ENCODE data around the gene MGAT5B.
A peak's percentile ranks its signal among the peaks of the same experiment; 100 is the strongest.

The MGAT5B gene

DNA sequence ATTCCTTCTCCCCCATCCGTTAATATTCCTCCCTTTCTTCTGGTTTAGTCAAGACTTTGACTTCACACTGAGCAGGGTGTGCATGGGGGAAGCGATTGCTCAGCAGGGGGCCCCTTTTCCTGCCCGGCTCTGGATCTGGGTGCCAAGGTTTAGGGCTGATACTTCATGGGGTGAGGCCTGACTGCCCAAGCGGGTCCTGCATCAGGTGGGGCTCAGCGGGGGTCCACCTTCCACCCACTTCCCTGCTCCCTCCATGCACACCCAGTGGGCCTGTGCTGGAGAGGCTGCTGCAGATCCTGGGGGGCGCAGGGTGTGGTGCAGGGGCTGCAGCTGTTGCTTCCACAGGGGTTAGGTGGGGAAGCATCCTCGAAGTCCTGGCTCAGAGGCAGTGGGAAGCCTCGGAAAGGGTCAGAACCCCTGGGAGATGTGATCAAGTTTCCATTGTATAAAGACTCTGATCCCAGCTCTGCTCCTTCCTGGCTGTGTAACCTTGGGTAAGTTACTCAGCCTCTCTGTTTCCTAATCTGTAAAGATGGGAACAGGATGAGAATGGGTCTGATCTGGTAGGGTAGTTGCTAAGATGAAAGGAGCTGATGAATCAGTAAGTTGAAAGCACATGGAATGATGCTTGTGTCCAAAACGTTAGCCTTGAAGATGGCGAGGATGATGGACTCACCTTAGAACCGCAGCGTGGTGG, 53.3 kb downstream of the MGAT5B start:
- Mint-ChIP-seq H3K9me3 (no peaks in the 10 kb centered on the region), H3K27ac (peak overlapping the region in 1 of 2 donors; percentile 31), H3K4me3 (no peak overlapping the region), H3K27me3 (no peaks in the 10 kb centered on the region), H3K4me1 (no peaks in the 10 kb centered on the region)
- no peak for DNase-seq
- no peak for ATAC-seq

GRCh38 chr17:76922084-76922483, 53.9 kb downstream of the MGAT5B start:
- Mint-ChIP-seq H3K27ac (peak overlapping the region in 1 of 2 donors; percentile 21), H3K4me3 (no peak overlapping the region), H3K4me1 (no peaks in the 10 kb centered on the region), H3K9me3 (no peaks in the 10 kb centered on the region), H3K27me3 (no peaks in the 10 kb centered on the region)
- no peak for ATAC-seq
- DNase-seq: no peak

DNA sequence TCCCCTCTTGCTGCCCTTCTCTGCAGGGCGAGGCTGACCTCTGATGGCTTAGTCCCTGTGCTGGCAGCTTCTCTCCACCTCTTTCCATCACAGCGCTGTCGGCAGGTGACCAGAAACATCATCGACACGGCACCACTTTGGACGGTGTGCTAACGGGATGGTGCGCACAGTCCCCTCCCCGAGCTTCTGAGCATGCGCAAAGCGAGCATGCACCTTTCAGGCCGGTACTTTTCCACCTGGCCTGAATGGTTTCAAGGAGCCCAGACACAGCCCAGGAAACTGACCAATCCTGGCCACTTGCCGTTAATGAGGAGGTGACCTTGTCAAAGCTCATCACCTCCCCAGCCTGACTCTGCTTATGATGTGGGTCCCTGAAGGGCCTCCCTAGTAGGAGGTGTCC, 54.8 kb downstream of the MGAT5B start:
- Mint-ChIP-seq H3K4me3 (no peak overlapping the region), H3K27ac (no peak overlapping the region), H3K4me1 (no peaks in the 10 kb centered on the region), H3K9me3 (no peaks in the 10 kb centered on the region), H3K27me3 (no peaks in the 10 kb centered on the region)
- ATAC-seq (no peak), DNase-seq (no peak)

- Mint-ChIP-seq H3K27me3 (no peaks in the 10 kb centered on the region), H3K4me3 (no peak overlapping the region), H3K9me3 (no peaks in the 10 kb centered on the region), H3K4me1 (no peaks in the 10 kb centered on the region), H3K27ac (no peak overlapping the region)
- ATAC-seq (no peak), DNase-seq (no peak)
Measured at GRCh38 chr17:76923491-76923890, 55.3 kb downstream of the MGAT5B start.

DNA sequence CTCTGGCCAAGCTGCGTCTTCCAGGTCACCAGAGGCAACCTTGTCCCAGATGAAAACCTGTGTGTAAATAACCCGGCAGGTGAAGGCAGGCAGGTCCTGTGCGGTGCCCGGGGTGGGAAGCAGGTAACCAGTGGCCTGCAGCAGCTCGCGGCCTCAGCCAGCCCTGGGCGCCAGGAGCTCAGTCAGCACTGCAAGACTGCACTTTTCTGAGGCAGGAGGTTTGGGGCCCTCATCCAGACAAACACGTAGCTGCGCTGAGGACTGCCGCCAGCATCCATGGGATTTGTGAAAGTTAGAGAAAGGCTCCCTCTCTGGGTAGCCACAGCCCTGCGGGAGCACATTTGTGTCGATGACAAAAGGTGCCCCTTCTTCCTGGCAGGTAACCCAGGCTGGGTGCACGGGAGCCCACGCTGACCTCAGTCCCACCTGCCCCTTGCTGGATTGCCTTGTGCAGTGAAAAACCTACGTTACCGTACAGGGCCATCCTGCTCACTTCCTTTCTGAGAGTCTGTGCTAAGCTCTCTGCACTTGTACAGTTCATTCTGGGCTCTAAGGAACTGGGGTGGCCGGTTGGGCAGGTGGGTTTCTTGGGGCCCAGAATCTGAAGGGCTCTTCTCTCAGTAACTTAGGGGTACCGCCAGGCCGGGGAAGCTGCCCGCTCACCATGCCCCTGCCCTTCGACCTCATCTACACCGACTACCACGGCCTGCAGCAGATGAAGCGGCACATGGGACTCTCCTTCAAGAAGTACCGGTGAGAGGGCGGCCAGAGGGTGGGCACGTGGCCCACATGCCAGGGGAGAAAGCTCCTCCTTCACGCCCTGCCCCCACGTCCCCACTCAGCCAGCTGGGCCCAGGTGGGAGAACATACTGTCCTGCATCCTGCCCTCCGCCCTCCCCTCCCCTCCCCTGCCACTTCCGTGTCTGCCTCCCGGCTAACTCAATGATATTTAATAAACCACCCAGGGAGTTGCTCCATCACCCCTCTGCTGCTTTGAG, 56.4 kb downstream of the MGAT5B start:
- Mint-ChIP-seq H3K4me3 (no peak overlapping the region), H3K4me1 (no peaks in the 10 kb centered on the region), H3K27me3 (no peaks in the 10 kb centered on the region), H3K27ac (no peak overlapping the region), H3K9me3 (no peaks in the 10 kb centered on the region)
- DNase-seq (no peak), ATAC-seq (peak; percentile 46)

DNA sequence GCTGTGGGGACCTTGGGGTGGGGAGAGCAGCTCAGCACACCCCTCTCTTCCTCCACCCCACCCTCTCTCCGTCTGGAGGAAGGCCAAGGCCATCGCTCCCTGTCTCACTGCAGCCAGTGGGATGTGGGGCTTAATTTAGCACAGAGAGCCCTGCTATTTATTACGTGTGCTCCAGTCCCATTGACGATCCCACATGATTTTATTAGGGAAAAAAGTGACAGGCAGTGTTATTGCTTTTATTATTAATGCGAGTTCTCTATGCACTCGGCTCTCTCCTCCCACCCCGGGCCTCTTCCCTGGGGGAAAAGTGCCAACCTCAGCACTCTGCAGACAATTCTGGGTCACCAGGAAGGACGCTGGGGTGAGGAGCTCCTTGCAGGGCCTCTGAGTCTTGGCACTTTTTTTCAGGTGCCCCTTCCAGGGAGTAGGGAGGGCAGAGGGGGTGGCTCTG, 57.3 kb downstream of the MGAT5B start:
- Mint-ChIP-seq H3K4me3 (no peak overlapping the region), H3K27ac (no peak overlapping the region), H3K9me3 (no peaks in the 10 kb centered on the region), H3K27me3 (no peaks in the 10 kb centered on the region), H3K4me1 (no peaks in the 10 kb centered on the region)
- no peak for DNase-seq
- ATAC-seq: no peak

- DNase-seq (no peak), ATAC-seq (no peak)
- no peak overlapping the region for H3K27ac Mint-ChIP-seq
- no peak overlapping the region for H3K4me3 Mint-ChIP-seq
- H3K9me3 Mint-ChIP-seq: no peaks in the 10 kb centered on the region
- no peaks in the 10 kb centered on the region for H3K4me1 Mint-ChIP-seq
- H3K27me3 Mint-ChIP-seq: no peaks in the 10 kb centered on the region
Measured at GRCh38 chr17:76926237-76926866, 58.1 kb downstream of the MGAT5B start.

- Mint-ChIP-seq H3K27me3 (no peaks in the 10 kb centered on the region), H3K27ac (no peak overlapping the region), H3K9me3 (no peaks in the 10 kb centered on the region), H3K4me3 (no peak overlapping the region), H3K4me1 (no peaks in the 10 kb centered on the region)
- DNase-seq (no peak), ATAC-seq (no peak)
Measured at GRCh38 chr17:76927577-76927976, 59.4 kb downstream of the MGAT5B start.

GRCh38 chr17:76927982-76928381, 59.8 kb downstream of the MGAT5B start:
- no peak overlapping the region for H3K4me3 Mint-ChIP-seq
- DNase-seq: no peak
- H3K27ac Mint-ChIP-seq: no peak overlapping the region
- H3K9me3 Mint-ChIP-seq: no peaks in the 10 kb centered on the region
- no peak for ATAC-seq
- no peaks in the 10 kb centered on the region for H3K4me1 Mint-ChIP-seq
- H3K27me3 Mint-ChIP-seq: no peaks in the 10 kb centered on the region

DNA sequence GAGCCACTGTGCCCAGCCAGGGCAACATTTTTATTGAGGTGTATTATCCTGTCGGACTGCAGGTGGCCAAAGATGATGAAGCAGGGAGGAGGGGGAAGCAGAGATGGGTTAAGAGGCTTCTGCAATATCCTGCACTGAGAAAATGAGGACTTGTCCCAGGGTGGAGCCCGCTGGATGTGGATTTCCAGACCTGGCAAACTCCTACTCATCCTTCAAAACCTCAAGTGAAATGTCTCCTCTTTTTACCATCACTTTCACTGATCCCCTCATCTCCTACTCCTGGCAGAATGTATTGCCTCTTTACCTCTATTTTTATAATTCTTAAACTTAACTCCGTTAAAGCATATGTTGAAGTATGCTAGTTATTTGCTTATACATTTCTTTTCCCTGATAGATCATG, 60.9 kb downstream of the MGAT5B start:
- ATAC-seq (no peak), DNase-seq (no peak)
- H3K9me3 Mint-ChIP-seq: no peaks in the 10 kb centered on the region
- H3K27me3 Mint-ChIP-seq: no peaks in the 10 kb centered on the region
- no peaks in the 10 kb centered on the region for H3K4me1 Mint-ChIP-seq
- H3K4me3 Mint-ChIP-seq: no peak overlapping the region
- no peak overlapping the region for H3K27ac Mint-ChIP-seq

DNA sequence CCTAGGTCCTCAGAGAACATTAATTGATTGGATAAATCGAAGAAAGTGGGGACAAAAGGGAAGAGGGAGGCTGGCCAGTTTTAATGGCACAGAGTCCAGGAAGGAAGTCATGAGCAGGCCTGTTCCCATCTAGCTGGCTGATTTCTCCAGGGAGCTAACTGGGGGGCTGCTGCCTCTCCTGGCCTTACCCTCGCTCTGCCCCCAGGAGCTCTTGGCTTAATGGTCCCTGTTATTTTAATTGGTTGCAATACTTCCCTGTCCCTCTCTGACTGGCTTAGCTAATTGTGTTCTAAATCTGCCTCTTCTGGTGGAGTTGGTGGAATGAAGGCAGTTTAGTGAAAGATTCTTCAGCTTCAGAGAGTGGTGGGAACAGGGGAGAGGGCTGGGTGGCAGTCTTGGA, 61.4 kb downstream of the MGAT5B start:
- Mint-ChIP-seq H3K9me3 (no peaks in the 10 kb centered on the region), H3K27me3 (no peaks in the 10 kb centered on the region), H3K4me3 (no peak overlapping the region), H3K4me1 (no peaks in the 10 kb centered on the region), H3K27ac (peak overlapping the region in 1 of 2 donors; percentile 21)
- ATAC-seq: no peak
- no peak for DNase-seq

- no peak overlapping the region for H3K4me3 Mint-ChIP-seq
- no peak for ATAC-seq
- DNase-seq: no peak
- H3K4me1 Mint-ChIP-seq: no peaks in the 10 kb centered on the region
- no peak overlapping the region for H3K27ac Mint-ChIP-seq
- H3K9me3 Mint-ChIP-seq: no peaks in the 10 kb centered on the region
- no peaks in the 10 kb centered on the region for H3K27me3 Mint-ChIP-seq
Measured at GRCh38 chr17:76930107-76930506, 61.9 kb downstream of the MGAT5B start.

GRCh38 chr17:76932402-76933333, 64.5 kb downstream of the MGAT5B start:
- no peaks in the 10 kb centered on the region for H3K27me3 Mint-ChIP-seq
- peak overlapping the region in 1 of 2 donors; percentile 67 for H3K27ac Mint-ChIP-seq
- DNase-seq (no peak), ATAC-seq (no peak)
- no peaks in the 10 kb centered on the region for H3K9me3 Mint-ChIP-seq
- H3K4me1 Mint-ChIP-seq: no peaks in the 10 kb centered on the region
- H3K4me3 Mint-ChIP-seq: no peak overlapping the region

- H3K4me1 Mint-ChIP-seq: no peaks in the 10 kb centered on the region
- no peaks in the 10 kb centered on the region for H3K9me3 Mint-ChIP-seq
- ATAC-seq: no peak
- H3K27me3 Mint-ChIP-seq: no peaks in the 10 kb centered on the region
- peak overlapping the region in 1 of 2 donors; percentile 41 for H3K27ac Mint-ChIP-seq
- no peak overlapping the region for H3K4me3 Mint-ChIP-seq
- DNase-seq: no peak
Measured at GRCh38 chr17:76934561-76935320, 66.5 kb downstream of the MGAT5B start.
